Activated naive CD4-positive, alpha-beta T cell treated with Interleukin-2 at 50 U/mL for 16 hours (primary cell): ENCODE measurements around the gene LHPP.
"Not testable (repeated sequence)": the region's sequence is repeated elsewhere in the genome, so short reads cannot be mapped to it uniquely, and the experiment has no call there.

Source experiments
- DNase-seq: peaks from one replicate; pipeline ENCODE4 v3.0.0-alpha.2; 2020

LHPP gene

GRCh38 chr10:124598196-124598595, 136.6 kb downstream of the LHPP start:
- DNase-seq = no peak

- DNase-seq = no peak
Measured at GRCh38 chr10:124598773-124599587, 137.4 kb downstream of the LHPP start.

GRCh38 chr10:124599588-124600050, 138.0 kb downstream of the LHPP start:
- DNase-seq = no peak

GRCh38 chr10:124600051-124600880, 138.6 kb downstream of the LHPP start:
- DNase-seq = no peak

GRCh38 chr10:124601016-124601415, 139.4 kb downstream of the LHPP start:
- DNase-seq = no peak

GRCh38 chr10:124601431-124602120, 140.0 kb downstream of the LHPP start:
- DNase-seq = no peak

GRCh38 chr10:124602121-124602561, 140.5 kb downstream of the LHPP start:
- DNase-seq = no peak

- DNase-seq = no peak
Measured at GRCh38 chr10:124602646-124603365, 141.2 kb downstream of the LHPP start.

- no peak for DNase-seq
Measured at GRCh38 chr10:124603376-124604213, 142.0 kb downstream of the LHPP start.

- no peak for DNase-seq
Measured at GRCh38 chr10:124604214-124605000, 142.8 kb downstream of the LHPP start.

GRCh38 chr10:124605001-124605370, 143.4 kb downstream of the LHPP start:
- no peak for DNase-seq

GRCh38 chr10:124605481-124605855, 143.8 kb downstream of the LHPP start:
- no peak for DNase-seq

GRCh38 chr10:124605856-124606812, 144.5 kb downstream of the LHPP start:
- no peak for DNase-seq

- no peak for DNase-seq
Measured at GRCh38 chr10:124606822-124607221, 145.2 kb downstream of the LHPP start.

- DNase-seq = no peak
Measured at GRCh38 chr10:124607693-124608092, 146.1 kb downstream of the LHPP start.

- DNase-seq = no peak
Measured at GRCh38 chr10:124608093-124608721, 146.6 kb downstream of the LHPP start.

- no peak for DNase-seq
Measured at GRCh38 chr10:124609698-124610097, 148.1 kb downstream of the LHPP start.

- DNase-seq = not testable (repeated sequence)
Measured at GRCh38 chr10:124610186-124610585, 148.6 kb downstream of the LHPP start.

GRCh38 chr10:124610851-124611250, 149.2 kb downstream of the LHPP start:
- not testable (repeated sequence) for DNase-seq
